Measurements from ENCODE around the gene RAD51C. TPM values are rescaled to one million over a fixed set of nuclear protein-coding genes. Genes with fewer than 3 reads are reported as not detected.
"Not testable (repeated sequence)": the region's sequence is repeated elsewhere in the genome, so short reads cannot be mapped to it uniquely, and the experiment has no call there.

Gene RAD51C
- total RNA-seq, 1 experiment from 2014 or later: 61.2 TPM

DNA sequence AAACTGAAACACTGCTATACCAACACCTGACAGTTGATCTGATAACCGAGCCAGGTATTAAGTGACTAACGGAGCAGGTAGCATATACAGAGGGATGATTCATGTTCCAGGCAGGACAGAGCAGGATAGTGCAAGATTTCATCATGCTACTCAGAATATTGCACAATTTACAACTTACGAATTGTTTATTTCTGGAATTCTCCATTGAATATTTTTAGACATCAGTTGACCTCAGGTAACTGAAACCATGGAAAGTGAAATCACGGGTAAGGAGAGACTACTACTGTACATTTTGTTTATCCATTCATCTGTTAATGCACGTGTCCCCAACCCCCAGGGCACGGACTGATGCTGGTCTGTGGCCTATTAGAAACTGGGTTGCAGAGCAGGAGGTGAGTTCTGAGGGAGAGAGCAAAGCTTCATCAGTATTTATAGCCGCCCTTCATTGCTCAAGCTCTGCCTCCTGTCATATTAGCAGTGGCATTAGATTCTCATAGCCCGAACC, 48.8 kb downstream of the RAD51C start:
- peak; percentile 5 for DNase-seq (ENCODE audit: low spot score)

DNA sequence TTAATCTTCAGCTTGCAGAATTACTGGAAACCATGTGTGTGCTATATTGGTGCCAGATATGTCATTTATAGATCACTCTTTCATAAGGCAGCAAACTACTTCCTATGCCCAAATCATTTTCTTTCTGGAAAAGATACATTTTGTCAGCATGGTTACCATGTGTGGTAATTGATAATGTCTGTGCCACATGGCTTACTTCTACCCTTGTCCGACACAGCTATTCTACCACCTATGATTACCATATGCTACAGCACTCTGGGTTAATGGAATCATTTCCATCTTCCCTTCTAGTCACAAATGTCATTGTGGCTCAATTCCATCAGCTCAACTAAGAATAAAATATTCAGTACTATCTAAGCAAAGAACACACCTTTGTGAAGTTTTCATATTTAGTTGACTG, 55.3 kb downstream of the RAD51C start:
- DNase-seq (ENCODE audit: low spot score): no peak

DNA sequence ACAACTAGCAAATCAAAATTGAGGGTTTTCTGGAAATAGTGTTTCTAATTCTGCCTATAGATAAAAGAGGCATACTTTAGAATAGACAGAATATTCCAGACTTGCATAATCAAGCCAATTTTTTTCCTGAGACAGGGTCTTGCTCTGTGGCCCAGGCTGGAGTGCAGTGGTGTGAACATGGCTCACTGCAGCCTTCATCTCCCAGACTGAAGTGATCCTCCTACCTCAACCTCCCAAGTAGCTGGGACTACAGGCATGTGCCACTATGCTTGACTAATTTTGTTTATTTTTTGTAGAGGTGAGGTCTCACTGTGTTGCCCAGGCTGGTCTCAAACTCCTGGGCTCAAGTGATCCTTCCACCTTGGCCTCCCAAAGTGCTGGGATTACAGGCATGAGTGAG, 57.2 kb downstream of the RAD51C start:
- DNase-seq (ENCODE audit: low spot score): not testable (repeated sequence)

DNA sequence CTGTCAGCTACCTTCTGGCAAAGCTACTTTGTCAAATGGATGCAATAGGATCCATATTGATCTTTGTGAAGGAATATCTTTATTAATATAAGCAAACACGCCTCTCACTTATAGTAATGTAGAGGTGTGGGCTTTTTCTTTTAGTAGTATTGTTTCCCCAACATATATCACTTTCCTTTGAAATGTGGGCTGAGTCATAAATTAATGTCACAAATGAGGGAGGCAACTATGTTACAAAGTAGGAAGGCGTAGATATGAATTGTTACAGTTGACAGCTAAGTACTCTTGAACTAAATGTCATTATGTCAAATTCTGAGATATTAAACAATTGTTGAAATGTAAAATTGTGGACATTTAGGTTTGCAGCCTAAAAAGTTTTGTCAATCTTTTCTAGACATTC, 60.6 kb downstream of the RAD51C start:
- no peak for DNase-seq (ENCODE audit: low spot score)

DNA sequence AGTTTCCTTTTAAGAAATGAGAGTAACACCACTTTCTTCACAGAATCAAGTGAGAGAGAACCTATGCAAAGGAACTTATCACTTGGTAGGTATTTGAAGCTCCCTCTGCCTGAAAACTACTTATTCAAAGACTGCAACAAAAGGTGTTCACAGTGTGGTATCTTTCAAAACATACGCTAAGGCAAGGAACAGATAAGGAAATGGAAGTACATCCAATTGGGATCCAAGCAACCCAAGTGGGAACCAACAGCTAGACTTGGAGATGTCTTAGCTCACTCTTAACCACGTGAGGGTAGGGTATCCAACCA, 62.8 kb downstream of the RAD51C start:
- no peak for DNase-seq (ENCODE audit: low spot score)

DNA sequence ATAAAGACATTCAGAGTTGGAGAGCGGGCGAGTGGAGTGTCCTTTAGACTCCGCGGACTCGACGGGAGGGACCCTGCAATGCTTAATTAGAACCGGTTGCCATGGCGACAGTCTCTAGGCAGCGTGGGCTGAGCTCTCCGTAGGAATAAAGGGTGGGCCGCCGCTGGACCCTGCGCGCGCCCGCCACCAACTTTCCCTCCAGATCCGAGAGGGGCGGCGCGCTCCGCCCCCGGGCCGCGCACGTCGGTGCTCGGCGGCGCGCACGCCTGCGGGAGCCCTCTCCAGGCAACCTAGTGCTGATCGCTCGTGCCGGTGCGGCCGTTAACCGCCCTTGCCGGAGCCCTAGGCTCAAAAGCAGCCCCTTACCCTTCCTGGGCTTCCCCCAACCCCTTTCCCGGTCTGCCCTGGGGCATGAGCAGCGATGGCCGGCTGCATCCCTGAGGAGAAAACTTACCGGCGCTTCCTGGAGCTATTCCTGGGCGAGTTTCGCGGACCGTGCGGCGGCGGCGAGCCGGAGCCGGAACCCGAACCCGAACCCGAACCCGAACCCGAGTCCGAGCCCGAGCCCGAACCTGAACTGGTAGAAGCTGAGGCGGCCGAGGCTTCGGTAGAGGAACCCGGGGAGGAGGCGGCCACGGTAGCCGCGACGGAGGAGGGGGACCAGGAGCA, 63.3 kb downstream of the RAD51C start, which contains the start of gene PPM1E:
PPM1E (plus strand) TSS at position 278 of the 669 bp plus-strand sequence.
- DNase-seq (ENCODE audit: low spot score): peak; percentile 27

DNA sequence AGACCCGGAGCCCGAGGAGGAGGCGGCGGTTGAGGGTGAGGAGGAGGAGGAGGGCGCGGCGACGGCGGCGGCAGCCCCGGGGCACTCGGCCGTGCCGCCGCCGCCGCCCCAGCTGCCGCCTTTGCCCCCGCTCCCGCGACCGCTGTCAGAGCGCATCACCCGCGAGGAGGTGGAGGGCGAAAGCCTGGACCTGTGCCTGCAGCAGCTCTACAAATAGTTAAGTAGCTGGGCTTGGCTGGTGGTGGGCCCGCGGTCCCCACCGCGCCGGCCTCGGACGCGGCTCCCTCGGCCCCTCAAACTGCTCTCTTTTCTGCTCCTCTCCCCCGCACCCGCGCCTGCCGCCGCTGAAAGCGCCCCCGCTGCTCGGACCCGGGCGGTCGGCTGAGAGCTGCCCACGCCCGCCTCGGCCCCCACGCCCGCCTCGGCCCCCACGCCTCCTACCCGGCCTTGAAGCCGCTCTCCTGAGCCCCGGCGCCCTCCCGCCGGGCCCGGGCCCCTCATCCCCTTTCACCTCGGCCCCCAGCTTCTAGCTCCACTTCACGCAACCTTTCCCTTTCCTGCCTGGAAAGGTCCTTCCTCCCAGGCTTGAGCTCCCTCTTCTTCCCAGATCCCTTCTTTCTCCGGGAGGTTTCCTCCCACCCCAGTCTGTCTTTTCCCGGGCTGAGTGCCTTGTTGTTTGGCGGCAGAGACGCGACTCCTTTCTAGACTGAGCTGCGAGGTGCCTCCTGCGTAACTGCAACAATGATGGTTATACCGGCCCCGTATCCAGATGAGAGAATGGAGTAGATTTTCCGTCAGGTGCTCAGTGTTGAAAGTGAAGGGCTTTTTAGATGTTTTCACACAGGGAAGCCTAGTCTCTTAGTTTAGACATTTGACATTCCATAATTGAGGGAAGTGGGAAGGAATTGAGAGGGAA, 64.1 kb downstream of the RAD51C start:
- no peak for DNase-seq (ENCODE audit: low spot score)

DNA sequence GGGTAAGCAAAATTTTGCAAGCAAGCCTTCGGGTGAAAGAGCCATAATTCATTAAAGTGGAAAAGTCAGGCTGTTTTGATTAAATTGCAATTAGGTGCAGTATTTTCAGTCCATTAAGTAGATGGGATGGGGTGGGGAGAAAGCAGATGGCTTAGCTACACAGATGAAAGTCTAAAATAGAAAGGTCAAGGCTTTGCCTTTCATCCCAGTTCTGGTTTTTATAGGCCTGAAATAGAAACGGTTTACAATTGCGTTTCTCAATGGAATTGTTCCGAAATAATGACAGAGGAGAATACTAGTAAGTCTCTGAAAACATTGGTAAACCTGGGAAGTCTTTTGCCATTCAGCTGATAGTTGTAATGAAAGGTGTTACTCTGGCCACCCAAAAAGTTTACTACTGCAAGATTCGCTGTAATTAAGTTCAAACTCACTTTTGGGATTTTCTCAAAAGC, 64.8 kb downstream of the RAD51C start:
- no peak for DNase-seq (ENCODE audit: low spot score)

DNA sequence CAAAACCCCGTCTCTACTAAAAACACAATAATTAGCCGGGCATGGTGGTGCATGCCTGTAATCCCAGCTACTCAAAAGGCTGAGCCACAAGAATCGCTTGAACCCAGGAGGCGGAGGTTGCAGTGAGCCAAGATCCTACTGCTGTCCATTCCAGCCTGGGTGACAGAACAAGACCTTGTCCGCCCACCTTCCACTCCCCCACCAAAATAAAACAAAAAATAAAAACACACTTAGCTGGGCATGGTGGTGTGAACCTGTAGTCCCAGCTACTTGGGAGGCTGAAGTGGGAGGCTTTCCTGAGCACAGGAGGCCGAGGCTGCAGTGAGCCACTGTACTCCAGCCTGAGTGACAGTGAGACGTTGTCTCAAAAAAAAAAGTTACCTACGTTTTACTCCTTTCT, 66.5 kb downstream of the RAD51C start:
- DNase-seq (ENCODE audit: low spot score): no peak

DNA sequence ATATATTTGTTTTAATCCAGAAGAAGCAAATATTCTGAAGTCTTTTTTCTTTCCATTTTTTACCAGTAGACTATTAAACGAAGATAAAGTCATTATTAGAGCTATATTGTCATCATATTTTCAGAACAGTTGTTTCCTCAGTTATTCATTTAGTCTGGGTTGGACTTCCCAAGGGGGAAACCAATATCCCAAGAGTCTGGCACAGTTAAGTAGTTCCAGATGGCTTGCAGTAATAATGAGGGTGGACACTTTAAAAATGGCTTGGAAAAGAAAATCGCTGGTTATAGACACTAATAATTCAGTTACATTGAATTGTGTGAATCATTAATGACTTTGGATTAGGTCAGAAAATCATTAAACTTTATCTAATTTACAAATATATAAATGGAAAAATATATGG, 67.1 kb downstream of the RAD51C start:
- no peak for DNase-seq (ENCODE audit: low spot score)

DNA sequence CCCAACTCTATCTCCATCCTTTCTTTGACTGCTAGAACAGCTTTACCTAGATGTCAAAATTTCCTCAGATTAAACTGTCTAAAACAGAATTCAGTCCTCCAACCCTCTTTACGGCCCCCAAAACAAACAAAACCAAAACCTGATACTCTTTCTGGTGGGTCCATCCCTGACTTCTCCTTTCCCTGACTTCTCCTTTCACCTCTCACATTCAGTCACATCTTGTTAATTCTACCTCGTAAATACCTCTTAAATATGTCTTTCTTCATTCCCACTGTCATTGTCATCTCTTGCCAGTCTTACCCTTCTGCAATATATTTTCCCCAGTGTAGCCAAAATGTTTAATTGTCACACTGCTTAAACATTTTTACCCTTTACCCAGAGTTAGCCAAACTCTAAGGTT, 67.8 kb downstream of the RAD51C start:
- no peak for DNase-seq (ENCODE audit: low spot score)

DNA sequence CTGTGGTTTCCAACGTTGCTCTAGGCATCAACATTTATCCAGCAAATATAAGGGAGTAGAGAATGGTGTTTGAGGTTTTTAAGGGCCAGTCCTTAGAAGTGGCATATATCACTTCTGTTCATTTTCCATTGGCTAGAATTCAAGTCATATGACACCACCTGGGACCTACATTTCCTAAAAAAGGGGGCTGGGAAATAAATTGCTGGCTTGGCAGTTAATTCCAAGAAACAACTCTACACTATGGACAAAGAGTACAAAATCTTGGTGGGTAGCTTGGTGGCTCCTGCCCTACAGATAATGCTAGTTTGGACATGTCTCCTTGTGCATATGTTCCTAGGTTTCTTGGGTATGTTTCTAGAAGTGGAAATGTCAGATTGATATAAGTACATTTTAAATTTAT, 70.9 kb downstream of the RAD51C start:
- no peak for DNase-seq (ENCODE audit: low spot score)

DNA sequence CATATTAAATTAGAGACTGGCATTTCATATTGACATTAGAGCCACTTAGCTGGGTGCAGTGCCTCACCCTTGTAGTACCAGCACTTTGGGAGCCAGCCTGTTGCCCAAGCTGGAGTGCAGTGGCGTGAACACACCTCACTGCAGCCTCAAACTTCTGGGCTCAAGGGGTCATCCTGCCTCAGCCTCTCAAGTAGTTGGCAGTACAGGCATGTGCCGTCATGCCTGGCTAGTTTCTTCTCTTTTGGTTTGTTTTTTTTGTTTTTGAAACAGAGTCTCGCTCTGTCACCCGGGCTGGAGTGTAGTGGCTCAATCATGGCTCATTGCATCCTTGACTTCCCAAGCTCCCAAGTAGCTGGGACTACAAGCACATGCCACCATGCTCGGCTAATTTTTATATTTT, 72.0 kb downstream of the RAD51C start:
- DNase-seq (ENCODE audit: low spot score): no peak

DNA sequence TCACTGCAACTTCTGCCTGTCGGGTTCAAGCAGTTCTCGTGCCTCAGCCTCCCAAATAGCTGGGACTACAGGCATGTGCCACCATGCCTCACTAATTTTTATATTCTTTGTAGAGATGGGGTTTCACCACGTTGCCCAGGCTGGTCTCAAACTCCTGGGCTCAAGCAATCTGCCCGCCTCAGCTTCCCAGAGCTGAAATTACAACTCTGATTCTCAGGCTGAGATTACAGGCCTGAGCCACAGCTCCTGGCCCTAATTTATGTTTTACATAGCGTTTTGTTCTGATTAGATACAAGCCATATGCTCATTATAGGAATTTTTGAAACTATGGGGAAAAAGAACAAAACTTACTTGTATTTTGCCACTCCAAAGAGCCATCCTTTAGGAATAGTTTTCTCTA, 86.1 kb downstream of the RAD51C start:
- DNase-seq (ENCODE audit: low spot score): not testable (repeated sequence)

DNA sequence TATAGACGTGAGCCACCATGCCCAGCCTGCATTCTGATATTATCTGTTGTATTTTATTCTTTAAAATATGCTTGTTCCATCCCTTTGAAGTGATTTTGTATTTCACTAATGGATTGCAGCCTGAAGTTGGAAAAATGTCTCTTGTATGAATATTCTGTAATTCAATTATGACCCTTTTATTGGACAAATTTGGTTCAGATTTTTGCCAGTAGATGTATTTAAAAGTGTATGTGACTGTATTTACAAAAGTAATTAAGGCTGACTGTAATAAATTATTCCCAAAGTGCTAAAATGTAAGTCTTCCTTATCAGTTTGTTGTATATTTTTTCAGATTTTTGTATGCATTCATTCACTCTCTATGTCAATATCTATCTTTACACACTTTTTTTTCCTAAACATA, 87.0 kb downstream of the RAD51C start:
- DNase-seq (ENCODE audit: low spot score): no peak

DNA sequence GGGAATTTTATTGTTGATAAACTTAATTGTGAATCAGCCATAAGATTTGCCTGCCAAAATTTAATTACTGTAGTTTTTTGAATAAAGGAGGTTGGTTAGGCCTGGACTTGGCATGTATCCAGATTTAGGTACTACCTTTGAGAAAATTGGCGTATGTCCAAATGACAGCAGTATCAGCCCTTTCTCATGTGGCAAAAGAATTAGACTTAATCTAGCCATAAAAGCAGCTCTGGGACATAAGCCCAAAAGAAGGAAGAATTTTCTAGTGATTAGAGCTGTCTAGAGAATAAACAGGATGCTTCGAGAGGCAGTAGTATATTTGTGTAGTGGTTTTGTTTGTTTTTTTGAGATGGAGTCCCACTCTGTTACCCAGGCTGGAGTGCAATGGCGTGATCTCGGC, 91.0 kb downstream of the RAD51C start:
- DNase-seq (ENCODE audit: low spot score): no peak

DNA sequence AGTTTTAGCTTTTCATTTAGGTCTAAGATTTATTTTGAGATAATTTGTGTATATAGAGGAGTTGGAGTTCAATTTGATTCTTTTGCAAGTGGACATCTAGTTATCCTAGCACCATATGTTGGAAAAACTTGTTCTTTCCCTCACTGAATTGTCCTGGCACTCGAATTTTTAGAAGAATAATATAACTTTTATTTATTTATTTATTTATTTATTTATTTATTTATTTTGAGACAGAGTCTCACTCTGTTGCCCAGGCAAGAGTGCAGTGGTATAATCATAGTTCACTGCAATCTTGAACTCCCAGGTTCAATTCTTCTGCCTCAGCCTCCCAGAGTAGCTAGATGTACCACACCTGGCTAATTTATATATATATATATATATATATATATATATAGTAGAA, 92.7 kb downstream of the RAD51C start:
- DNase-seq (ENCODE audit: low spot score): no peak

Other genes with a start within 250 kb of the RAD51C start
- gene HSF5, start 204.2 kb upstream of the RAD51C start, total RNA-seq (2014; rRNA removed; shearing (Covaris generic)): not detected in 2 replicates
- gene MTMR4, start 178.0 kb upstream of the RAD51C start, total RNA-seq (2014; rRNA removed; shearing (Covaris generic)): 46.3 and 49.7 TPM in 2 replicates
- gene TEX14, start 557 bp upstream of the RAD51C start, total RNA-seq (2014; rRNA removed; shearing (Covaris generic)): 0.02 and 0.19 TPM in 2 replicates
- gene PPM1E, start 63.3 kb downstream of the RAD51C start, total RNA-seq (2014; rRNA removed; shearing (Covaris generic)): 0.21 and 0.22 TPM in 2 replicates

Measured in A172 (cell line).